Ectodermal cell (in vitro differentiated cells): ENCODE results near the gene SPDYE3.

Experiments
- H3K27ac ChIP-seq: 2 replicates; pipeline ENCODE4 v1.7.0; 2013; ENCODE audit warnings: mild to moderate bottlenecking, low read depth, low read length; ENCODE audit not compliant: insufficient read depth, poor library complexity, severe bottlenecking
- H3K27me3 ChIP-seq: 2 replicates; pipeline ENCODE4 v1.7.0; 2013; ENCODE audit warnings: mild to moderate bottlenecking, low read length; ENCODE audit not compliant: insufficient read depth, control insufficient read depth, poor library complexity, severe bottlenecking
- H3K36me3 ChIP-seq: one replicate; pipeline ENCODE4 v1.7.0; 2013; ENCODE audit warnings: low read length; ENCODE audit not compliant: control insufficient read depth, insufficient read depth
- H3K4me1 ChIP-seq: one replicate; pipeline ENCODE4 v1.7.0; 2013; ENCODE audit warnings: low read length; ENCODE audit not compliant: control insufficient read depth, insufficient read depth
- H3K4me3 ChIP-seq: 2 replicates; pipeline ENCODE4 v1.7.0; 2013; ENCODE audit warnings: low read depth, low read length, control low read depth; ENCODE audit not compliant: insufficient read depth
- H3K9me3 ChIP-seq: 2 replicates; pipeline ENCODE4 v1.7.0; 2013; ENCODE audit warnings: mild to moderate bottlenecking, low read length, moderate library complexity; ENCODE audit not compliant: control insufficient read depth
- WGBS, 2 experiments: methylation state at CpG; one replicate each; pipeline ENCODE4 v1.1.7; 2013; ENCODE audit warnings: missing lambda C conversion rate in 2 of 2; 5-methylcytosine and 5-hydroxymethylcytosine counted together

Gene SPDYE3

DNA sequence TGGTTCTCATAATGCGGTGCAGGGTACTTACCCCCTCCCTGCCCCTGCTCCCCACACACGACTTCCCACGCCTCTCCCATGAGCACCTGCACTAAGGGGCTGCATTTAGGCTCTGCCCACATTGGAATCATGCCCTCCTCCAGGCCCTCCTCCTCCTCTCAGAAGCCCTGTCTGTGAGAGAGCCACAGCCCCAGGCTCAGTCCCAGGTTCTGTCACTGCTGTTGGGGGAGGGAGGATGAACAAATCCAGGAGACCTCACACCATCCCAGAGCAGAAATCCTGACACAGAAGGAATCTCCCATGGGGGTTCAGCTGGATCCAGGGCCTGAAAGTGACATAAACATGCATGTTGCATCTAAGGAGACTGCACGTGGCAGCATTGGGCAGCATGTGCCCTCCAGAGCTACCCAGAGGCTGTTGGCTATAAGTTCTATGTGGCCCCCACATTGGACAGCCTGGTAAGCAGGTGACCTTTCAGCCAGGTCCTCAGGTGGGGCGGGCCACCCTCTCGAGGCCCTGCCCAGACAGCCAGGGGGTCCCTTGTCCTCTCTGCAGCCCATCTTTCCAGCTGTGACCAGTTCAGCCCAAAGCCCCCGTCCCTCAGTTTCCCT lies 64.2 kb downstream of the SPDYE3 start:
- Histone ChIP-seq H3K27ac (no peak overlapping the region), H3K36me3 (peaks cover 2% of the 10 kb centered on the region), H3K4me3 (no peak overlapping the region), H3K9me3 (no peaks in the 10 kb centered on the region), H3K27me3 (no peaks in the 10 kb centered on the region), H3K4me1 (peaks cover 17% of the 10 kb centered on the region)
- 86% methylated on average over 7 of the region's 7 CpGs for WGBS, 2 experiments
